Measurements from ENCODE around the gene PTPRG.

DNA sequence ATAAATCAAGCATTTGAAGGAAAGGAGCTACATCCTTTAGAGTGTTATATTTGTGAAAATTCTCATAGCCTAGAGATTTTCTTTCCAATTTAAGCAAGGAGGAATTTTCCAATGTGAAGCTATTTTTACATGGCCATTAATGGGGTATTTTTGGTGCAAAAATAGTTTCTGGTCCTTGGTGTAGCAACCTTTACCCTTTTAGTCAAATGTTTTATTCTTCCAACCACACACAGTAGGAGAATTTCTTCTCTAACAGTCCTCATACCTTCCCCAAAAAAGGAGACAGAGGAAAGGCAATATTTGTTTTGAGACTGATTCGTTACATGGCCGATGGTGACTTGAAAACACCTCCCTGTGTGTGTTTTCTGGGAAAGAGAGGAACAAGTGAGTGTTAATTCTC is 261.2 kb downstream of the PTPRG start:
- TF ChIP-seq, protein P1, sequence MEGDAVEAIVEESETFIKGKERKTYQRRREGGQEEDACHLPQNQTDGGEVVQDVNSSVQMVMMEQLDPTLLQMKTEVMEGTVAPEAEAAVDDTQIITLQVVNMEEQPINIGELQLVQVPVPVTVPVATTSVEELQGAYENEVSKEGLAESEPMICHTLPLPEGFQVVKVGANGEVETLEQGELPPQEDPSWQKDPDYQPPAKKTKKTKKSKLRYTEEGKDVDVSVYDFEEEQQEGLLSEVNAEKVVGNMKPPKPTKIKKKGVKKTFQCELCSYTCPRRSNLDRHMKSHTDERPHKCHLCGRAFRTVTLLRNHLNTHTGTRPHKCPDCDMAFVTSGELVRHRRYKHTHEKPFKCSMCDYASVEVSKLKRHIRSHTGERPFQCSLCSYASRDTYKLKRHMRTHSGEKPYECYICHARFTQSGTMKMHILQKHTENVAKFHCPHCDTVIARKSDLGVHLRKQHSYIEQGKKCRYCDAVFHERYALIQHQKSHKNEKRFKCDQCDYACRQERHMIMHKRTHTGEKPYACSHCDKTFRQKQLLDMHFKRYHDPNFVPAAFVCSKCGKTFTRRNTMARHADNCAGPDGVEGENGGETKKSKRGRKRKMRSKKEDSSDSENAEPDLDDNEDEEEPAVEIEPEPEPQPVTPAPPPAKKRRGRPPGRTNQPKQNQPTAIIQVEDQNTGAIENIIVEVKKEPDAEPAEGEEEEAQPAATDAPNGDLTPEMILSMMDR (optimal IDR thresholded peaks at IDR 0.05 in 1 of 3, IDR thresholded peaks at IDR 0.05 in 1 of 3, conservative IDR thresholded peaks at IDR 0.05 in 1 of 3; ENCODE audit: extremely low read depth in 1 of 3, insufficient read depth in 2 of 3, low read length in 3 of 3): no peak
- no peak for TF ChIP-seq EZH2 (IDR thresholded peaks at IDR 0.05; ENCODE audit: low read length)

Data from keratinocyte (primary cell).